SHP77 treated with DMSO at 0.1 percent for 48 hours (cell line): ENCODE measurements around the gene ATP11A.
"Not testable (repeated sequence)": the region's sequence is repeated elsewhere in the genome, so short reads cannot be mapped to it uniquely, and the experiment has no call there.

Source experiments
- DNase-seq: peaks from one replicate; lab custom pipeline; 2025; lab: John Stamatoyannopoulos, UW

ATP11A gene

GRCh38 chr13:112776971-112777370 is 87.1 kb downstream of the ATP11A start:
- DNase-seq, result no peak

- no peak for DNase-seq
These were observed 88.0 kb downstream of the ATP11A start for GRCh38 chr13:112777637-112778406.

GRCh38 chr13:112779856-112780604 is 90.2 kb downstream of the ATP11A start:
- DNase-seq, result no peak

- no peak for DNase-seq
These were observed 91.4 kb downstream of the ATP11A start for GRCh38 chr13:112781287-112781686.

GRCh38 chr13:112781881-112782361 is 92.1 kb downstream of the ATP11A start:
- no peak for DNase-seq

GRCh38 chr13:112782429-112783010 is 92.7 kb downstream of the ATP11A start:
- no peak for DNase-seq

- no peak for DNase-seq
These were observed 93.5 kb downstream of the ATP11A start for GRCh38 chr13:112783135-112783977.

- no peak for DNase-seq
These were observed 94.1 kb downstream of the ATP11A start for GRCh38 chr13:112783978-112784371.

GRCh38 chr13:112784811-112785482 is 95.1 kb downstream of the ATP11A start:
- no peak for DNase-seq

GRCh38 chr13:112785483-112785856 is 95.6 kb downstream of the ATP11A start:
- no peak for DNase-seq

GRCh38 chr13:112786810-112787209 is 97.0 kb downstream of the ATP11A start:
- not testable (repeated sequence) for DNase-seq

GRCh38 chr13:112790735-112791641 is 101.2 kb downstream of the ATP11A start:
- no peak for DNase-seq

- no peak for DNase-seq
These were observed 102.0 kb downstream of the ATP11A start for GRCh38 chr13:112791663-112792440.

- no peak for DNase-seq
These were observed 102.7 kb downstream of the ATP11A start for GRCh38 chr13:112792511-112792910.

- no peak for DNase-seq
These were observed 104.0 kb downstream of the ATP11A start for GRCh38 chr13:112793545-112794445.

GRCh38 chr13:112795277-112795676 is 105.4 kb downstream of the ATP11A start:
- no peak for DNase-seq

GRCh38 chr13:112796190-112796915 is 106.5 kb downstream of the ATP11A start:
- no peak for DNase-seq

GRCh38 chr13:112799394-112799793 is 109.6 kb downstream of the ATP11A start:
- no peak for DNase-seq
